Testis (tissue), 3 donors: ENCODE data around the gene LRRC8A. TPM values are rescaled to one million over a fixed set of nuclear protein-coding genes. Genes with fewer than 3 reads are reported as not detected.
A peak's percentile ranks its signal among the peaks of the same experiment; 100 is the strongest.
"Not testable (repeated sequence)": the region's sequence is repeated elsewhere in the genome, so short reads cannot be mapped to it uniquely, and the experiment has no call there.

Experiments
- DNase-seq: peaks from one replicate; pipeline ENCODE4 v3.0.0-alpha.2; 2019
- H3K27ac ChIP-seq, 2 donors: fragments of 200-600 bp; sonication (generic); one replicate each; pipeline ENCODE4 v1.5.1; 2019
- H3K27me3 ChIP-seq: fragments of 200-600 bp; sonication (generic); one replicate; pipeline ENCODE4 v1.5.1; 2019
- H3K36me3 ChIP-seq: fragments of 200-600 bp; sonication (generic); one replicate; pipeline ENCODE4 v1.5.1; 2017; ENCODE audit warnings: low read depth; ENCODE audit errors: missing control alignments
- H3K4me1 ChIP-seq: fragments of 200-600 bp; sonication (generic); one replicate; pipeline ENCODE4 v1.5.1; 2019
- H3K4me3 ChIP-seq, 2 donors: fragments of 200-600 bp; sonication (generic); one replicate each; pipeline ENCODE4 v1.5.1; 2017 to 2019
- H3K9me3 ChIP-seq: fragments of 200-600 bp; sonication (generic); one replicate; pipeline ENCODE4 v1.5.1; 2017
- POLR2A ChIP-seq: fragments of 450-650 bp; IDR thresholded peaks from one replicate; pipeline ENCODE4 v1.6.1; 2017; ENCODE audit warnings: antibody characterized with exemption, mild to moderate bottlenecking, moderate library complexity
- WGBS, 2 donors: methylation state at CpG; one replicate each; pipeline ENCODE4 v1.1.5; 2018; 5-methylcytosine and 5-hydroxymethylcytosine counted together
- intact Hi-C: fragments of 100-400 bp; cut with DNase I; formaldehyde crosslinking; loops from one replicate; pipeline ENCODE4 v1.15.1; 2023; ENCODE audit warnings: low total_unique reads
- polyA plus RNA-seq: library from polyadenylated mRNA; stranded (reverse); fragments of 350-450 nt; fragmentation: Illumina TruSeq; extraction: RNeasy Lipid Tissue Mini Kit (QIAGEN cat#74804); gene quantifications from one replicate; pipeline ENCODE4 v1.2.3, GENCODE V29; 2014; ENCODE audit warnings: low read depth, low replicate concordance; ENCODE audit not compliant: insufficient read depth
- total RNA-seq, 2 donors: library from RNA; depleted of rRNA; stranded (reverse); fragments of >200 nt; gene quantifications; one replicate each; pipeline ENCODE4 v1.2.3, GENCODE V29; 2016
- TF ChIP-seq, protein P1 (sequence below), 3 experiments: fragments of 450-650 bp in 2 of 3; fragments of 200-600 bp in 1 of 3; sonication (generic) in 1 of 3; IDR thresholded peaks; one replicate each; pipeline ENCODE4 v1.5.1; 2016 to 2019; ENCODE audit warnings: antibody characterized with exemption in 3 of 3, mild to moderate bottlenecking in 2 of 3, moderate library complexity in 1 of 3

The LRRC8A gene
- total and polyA plus RNA-seq, 3 donors from 2014 or later = 30.9 to 61.3 (median 54.3) TPM

DNA sequence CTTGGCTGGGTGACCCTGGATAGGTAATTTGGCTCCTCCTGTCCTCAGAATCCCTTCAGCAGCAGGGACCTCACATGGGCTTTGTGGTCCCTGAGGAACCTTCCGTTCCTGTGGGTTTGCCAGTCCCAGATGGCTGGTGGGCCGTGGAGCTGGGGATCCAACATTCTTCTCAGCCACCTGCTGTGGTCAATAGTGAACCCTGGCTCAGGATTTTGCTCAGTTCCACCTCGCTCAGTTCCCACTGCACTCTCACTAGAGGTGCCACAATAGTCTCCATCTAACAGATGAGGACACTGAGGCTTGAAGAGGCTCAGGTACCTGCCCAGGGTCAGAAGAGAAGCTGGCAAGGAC lies 35.3 kb upstream of the LRRC8A start:
- DNase-seq = no peak
- no peaks in the 10 kb centered on the region for H3K36me3 ChIP-seq
- H3K4me3 ChIP-seq = no peak overlapping the region
- TF ChIP-seq, protein P1, sequence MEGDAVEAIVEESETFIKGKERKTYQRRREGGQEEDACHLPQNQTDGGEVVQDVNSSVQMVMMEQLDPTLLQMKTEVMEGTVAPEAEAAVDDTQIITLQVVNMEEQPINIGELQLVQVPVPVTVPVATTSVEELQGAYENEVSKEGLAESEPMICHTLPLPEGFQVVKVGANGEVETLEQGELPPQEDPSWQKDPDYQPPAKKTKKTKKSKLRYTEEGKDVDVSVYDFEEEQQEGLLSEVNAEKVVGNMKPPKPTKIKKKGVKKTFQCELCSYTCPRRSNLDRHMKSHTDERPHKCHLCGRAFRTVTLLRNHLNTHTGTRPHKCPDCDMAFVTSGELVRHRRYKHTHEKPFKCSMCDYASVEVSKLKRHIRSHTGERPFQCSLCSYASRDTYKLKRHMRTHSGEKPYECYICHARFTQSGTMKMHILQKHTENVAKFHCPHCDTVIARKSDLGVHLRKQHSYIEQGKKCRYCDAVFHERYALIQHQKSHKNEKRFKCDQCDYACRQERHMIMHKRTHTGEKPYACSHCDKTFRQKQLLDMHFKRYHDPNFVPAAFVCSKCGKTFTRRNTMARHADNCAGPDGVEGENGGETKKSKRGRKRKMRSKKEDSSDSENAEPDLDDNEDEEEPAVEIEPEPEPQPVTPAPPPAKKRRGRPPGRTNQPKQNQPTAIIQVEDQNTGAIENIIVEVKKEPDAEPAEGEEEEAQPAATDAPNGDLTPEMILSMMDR (IDR thresholded peaks at IDR 0.05) = no peak
- no peak for TF ChIP-seq POLR2A
- H3K4me1 ChIP-seq = no peaks in the 10 kb centered on the region
- WGBS, 2 donors = 97% methylated on average over 3 of the region's 3 CpGs
- no peaks in the 10 kb centered on the region for H3K27me3 ChIP-seq
- no peaks in the 10 kb centered on the region for H3K9me3 ChIP-seq
- intact Hi-C loops = no loop called here
- H3K27ac ChIP-seq = no peak overlapping the region

DNA sequence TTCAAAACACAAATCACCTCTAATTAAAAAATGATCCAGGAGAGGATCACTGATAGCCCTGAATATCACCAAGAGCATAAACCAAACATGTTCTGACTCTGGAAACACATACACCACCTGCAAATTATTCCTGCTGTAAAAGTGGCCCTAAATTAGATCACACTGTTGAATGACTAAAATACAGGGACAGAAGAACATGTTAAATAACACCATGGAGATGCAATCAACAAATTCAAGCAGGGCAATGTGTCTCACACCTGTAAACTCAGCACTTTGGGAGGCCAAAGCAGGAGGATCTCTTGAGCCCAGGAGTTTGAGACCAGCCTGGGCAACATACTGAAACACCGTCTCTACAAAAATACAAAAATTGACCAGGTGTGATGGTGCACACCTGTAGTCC lies 34.1 kb upstream of the LRRC8A start:
- 100% methylated on average over 1 of the region's 1 CpG for WGBS, 2 donors
- DNase-seq = no peak
- Histone ChIP-seq H3K4me3 (no peak overlapping the region), H3K27ac (no peak overlapping the region), H3K27me3 (no peaks in the 10 kb centered on the region), H3K4me1 (no peaks in the 10 kb centered on the region), H3K36me3 (no peaks in the 10 kb centered on the region), H3K9me3 (no peaks in the 10 kb centered on the region)
- no peak for TF ChIP-seq POLR2A
- TF ChIP-seq, protein P1 (IDR thresholded peaks at IDR 0.05) = no peak
- intact Hi-C loops = no loop called here

DNA sequence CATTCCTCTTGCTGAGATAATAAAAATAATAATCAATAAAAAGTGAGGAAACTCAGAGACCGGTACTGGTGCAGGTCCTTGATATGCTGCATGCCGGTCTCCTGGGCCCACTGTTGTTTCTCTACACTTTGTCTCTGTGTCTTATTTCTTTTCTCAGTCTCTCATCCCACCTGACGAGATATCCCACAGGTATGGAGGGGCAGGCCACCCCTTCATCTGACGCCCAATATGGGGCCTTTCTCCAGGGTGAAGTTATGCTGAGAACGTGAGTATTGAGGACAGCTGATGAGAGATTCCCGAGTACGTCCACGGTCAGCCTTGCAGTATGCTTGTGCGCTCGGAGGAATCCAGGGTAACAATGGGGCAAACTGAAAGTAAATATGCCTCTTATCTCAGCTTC lies 30.9 kb upstream of the LRRC8A start:
- H3K36me3 ChIP-seq, H3K9me3 ChIP-seq, H3K4me3 ChIP-seq, H3K27ac ChIP-seq, DNase-seq, H3K27me3 ChIP-seq, H3K4me1 ChIP-seq, intact Hi-C loops: not testable (repeated sequence)
- 90 to 92% methylated on average over 10 of the region's 10 CpGs for WGBS, 2 donors

DNA sequence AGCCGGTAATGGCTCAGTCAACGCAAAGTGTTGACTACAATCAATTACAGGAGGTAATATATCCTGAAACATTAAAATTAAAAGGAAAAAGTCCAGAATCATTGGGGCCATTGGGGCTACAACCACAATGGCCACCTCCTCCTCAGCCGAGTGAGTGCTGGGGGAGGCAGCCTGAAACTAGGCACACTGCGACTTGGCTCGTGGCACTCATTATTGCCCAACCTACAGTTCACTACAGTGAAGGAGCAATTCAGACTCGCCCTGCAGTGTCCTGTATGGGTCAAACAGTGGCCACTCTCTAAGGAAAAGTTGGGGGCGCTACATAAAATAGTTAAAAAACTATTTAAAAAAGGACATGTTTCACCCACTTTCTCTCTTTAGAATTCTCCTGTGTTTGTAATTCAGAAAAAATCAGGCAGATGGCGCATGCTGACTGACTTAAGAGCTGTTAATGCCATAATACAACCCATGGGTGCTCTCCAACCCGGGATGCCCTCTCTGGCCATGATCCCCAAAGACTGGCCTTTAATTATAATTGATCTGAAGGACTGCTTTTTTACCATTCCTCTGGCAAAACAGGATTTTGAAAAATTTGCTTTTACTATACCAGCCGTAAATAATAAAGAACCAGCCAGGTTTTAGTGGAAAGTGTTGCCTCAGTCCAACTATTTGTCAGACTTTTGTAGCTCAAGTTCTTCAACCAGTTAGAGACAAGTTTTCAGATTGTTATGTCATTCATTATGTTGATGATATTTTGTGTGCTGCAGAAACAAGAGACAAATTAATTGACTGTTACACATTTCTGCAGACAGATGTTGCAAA lies 29.9 kb upstream of the LRRC8A start:
- WGBS, 2 donors = 81 to 82% methylated on average over 10 of the region's 10 CpGs
- H3K27me3 ChIP-seq, H3K36me3 ChIP-seq, intact Hi-C loops, H3K9me3 ChIP-seq, H3K4me1 ChIP-seq, H3K4me3 ChIP-seq, H3K27ac ChIP-seq: not testable (repeated sequence)
- TF ChIP-seq, protein P1 (IDR thresholded peaks at IDR 0.05) = peak; percentile 35 to 47 (median 36)
- peak; percentile 58 for DNase-seq

DNA sequence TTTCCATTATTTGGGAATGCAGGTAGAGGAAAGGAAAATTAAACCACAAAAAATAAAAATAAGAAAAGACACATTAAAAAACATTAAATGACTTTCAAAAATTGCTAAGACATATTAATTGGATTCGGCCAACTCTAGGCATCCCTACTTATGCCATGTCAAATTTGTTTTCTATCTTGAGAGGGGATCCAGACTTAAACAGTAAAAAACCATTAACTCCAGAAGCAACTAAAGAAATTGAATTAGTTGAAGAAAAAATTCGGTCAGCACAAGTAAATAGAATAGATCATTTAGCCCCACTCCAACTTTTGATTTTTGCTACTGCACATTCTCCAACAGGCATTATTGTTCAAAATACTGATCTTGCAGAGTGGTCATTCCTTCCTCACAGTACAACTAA lies 29.3 kb upstream of the LRRC8A start:
- H3K4me1 ChIP-seq, H3K27me3 ChIP-seq, DNase-seq, H3K27ac ChIP-seq, H3K9me3 ChIP-seq, H3K4me3 ChIP-seq, intact Hi-C loops, H3K36me3 ChIP-seq: not testable (repeated sequence)
- WGBS, 2 donors = 94 to 95% methylated on average over 2 of the region's 2 CpGs

DNA sequence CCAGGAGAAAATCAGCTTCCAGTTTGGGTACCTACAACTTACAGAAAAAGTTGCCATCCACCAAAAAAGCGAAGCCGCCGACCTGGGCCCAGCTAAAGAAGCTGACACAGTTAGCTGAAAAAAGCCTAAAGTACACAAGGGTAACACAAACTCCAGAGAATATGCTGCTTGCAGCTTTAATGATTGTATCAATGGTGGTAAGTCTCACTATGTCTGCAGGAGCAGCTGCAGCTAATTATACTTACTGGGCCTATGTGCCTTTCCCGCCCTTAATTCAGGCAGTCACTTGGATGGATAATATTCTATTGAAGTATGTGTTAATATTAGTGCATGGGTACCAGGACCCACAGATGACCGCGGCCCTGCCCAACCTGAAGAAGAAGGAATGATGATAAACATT lies 27.5 kb upstream of the LRRC8A start:
- H3K36me3 ChIP-seq, H3K4me1 ChIP-seq, intact Hi-C loops, DNase-seq, H3K27me3 ChIP-seq, H3K4me3 ChIP-seq, H3K27ac ChIP-seq, H3K9me3 ChIP-seq: not testable (repeated sequence)
- WGBS, 2 donors = 93% methylated on average over 6 of the region's 6 CpGs

DNA sequence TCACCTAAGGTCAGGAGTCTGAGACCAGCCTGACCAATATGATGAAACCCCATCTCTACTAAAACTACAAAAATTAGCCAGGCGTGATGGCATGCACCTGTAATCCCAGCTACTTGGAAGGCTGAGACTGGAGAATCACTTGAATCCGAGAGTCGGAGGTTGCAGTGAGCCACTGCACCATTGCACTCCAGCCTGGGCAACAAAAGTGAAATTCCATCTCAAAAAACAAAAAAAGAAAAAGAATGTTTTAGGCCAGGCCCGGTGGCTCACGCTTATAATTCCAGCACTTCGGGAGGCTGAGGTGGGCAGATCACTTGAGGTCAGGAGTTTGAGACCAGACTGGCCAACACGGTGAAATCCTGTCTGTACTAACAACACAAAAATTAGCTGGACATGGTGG lies 23.5 kb upstream of the LRRC8A start:
- H3K27me3 ChIP-seq, H3K4me3 ChIP-seq, DNase-seq, H3K36me3 ChIP-seq, H3K27ac ChIP-seq, H3K9me3 ChIP-seq, intact Hi-C loops: not testable (repeated sequence)
- 81 to 90% methylated on average over 7 of the region's 7 CpGs for WGBS, 2 donors
- peaks cover 11% of the 10 kb centered on the region for H3K4me1 ChIP-seq
